Measurements from ENCODE around the gene GPR179. TPM values are rescaled to one million over a fixed set of nuclear protein-coding genes. Genes with fewer than 3 reads are reported as not detected.
A peak's percentile ranks its signal among the peaks of the same experiment; 100 is the strongest.

GPR179 gene
- polyA plus RNA-seq, 4 donors = 0.18 to 0.28 TPM; not detected in 2

GRCh38 chr17:38328620-38329019 is 15.1 kb downstream of the GPR179 start:
- H3K36me3 ChIP-seq (ENCODE audit: control insufficient read depth in 3 of 3, insufficient read depth in 2 of 3, low read depth in 1 of 3, low read length in 3 of 3) = peaks cover 0 to under 1% (median 0%) of the 10 kb centered on the region in 3 donors
- no peaks in the 10 kb centered on the region for H3K9me3 ChIP-seq (ENCODE audit: control insufficient read depth in 2 of 2, insufficient read depth in 1 of 2, low read depth in 1 of 2, low read length in 1 of 2)
- peaks cover 0 to 23% (median 0%) of the 10 kb centered on the region in 3 donors for H3K4me1 ChIP-seq (ENCODE audit: control insufficient read depth in 3 of 3, insufficient read depth in 2 of 3, low read depth in 1 of 3, low read length in 2 of 3)
- no peak overlapping the region for H3K27ac ChIP-seq (ENCODE audit: low read depth in 1 of 3, low read length in 2 of 3)
- H3K4me3 ChIP-seq (ENCODE audit: low read depth in 1 of 3, low read length in 3 of 3) = no peak overlapping the region
- FAIRE-seq (no peak), DNase-seq (no peak)
- no peaks in the 10 kb centered on the region for H3K27me3 ChIP-seq (ENCODE audit: control insufficient read depth in 3 of 3, insufficient read depth in 3 of 3, low read length in 3 of 3)
- 67 to 76% (median 74%) methylated on average over 7 of the region's 7 CpGs for WGBS, 3 donors

- Histone ChIP-seq H3K4me3 (ENCODE audit: low read depth in 1 of 3, low read length in 3 of 3) (no peak overlapping the region), H3K9me3 (ENCODE audit: control insufficient read depth in 2 of 2, insufficient read depth in 1 of 2, low read depth in 1 of 2, low read length in 1 of 2) (no peaks in the 10 kb centered on the region), H3K27ac (ENCODE audit: low read depth in 1 of 3, low read length in 2 of 3) (no peak overlapping the region), H3K36me3 (ENCODE audit: control insufficient read depth in 3 of 3, insufficient read depth in 2 of 3, low read depth in 1 of 3, low read length in 3 of 3) (peaks cover 0 to 5% (median 0%) of the 10 kb centered on the region in 3 donors), H3K27me3 (ENCODE audit: control insufficient read depth in 3 of 3, insufficient read depth in 3 of 3, low read length in 3 of 3) (no peaks in the 10 kb centered on the region), H3K4me1 (ENCODE audit: control insufficient read depth in 3 of 3, insufficient read depth in 2 of 3, low read depth in 1 of 3, low read length in 2 of 3) (peaks cover 0 to 23% (median 0%) of the 10 kb centered on the region in 3 donors)
- no peak for DNase-seq
- FAIRE-seq = no peak
- 50 to 68% (median 63%) methylated on average over 1 of the region's 1 CpG for WGBS, 3 donors
These were observed 15.8 kb downstream of the GPR179 start for GRCh38 chr17:38327936-38328335.

GRCh38 chr17:38326996-38327792 is 16.6 kb downstream of the GPR179 start:
- Histone ChIP-seq H3K9me3 (ENCODE audit: control insufficient read depth in 2 of 2, insufficient read depth in 1 of 2, low read depth in 1 of 2, low read length in 1 of 2) (no peaks in the 10 kb centered on the region), H3K4me3 (ENCODE audit: low read depth in 1 of 3, low read length in 3 of 3) (no peak overlapping the region), H3K27ac (ENCODE audit: low read depth in 1 of 3, low read length in 2 of 3) (no peak overlapping the region), H3K36me3 (ENCODE audit: control insufficient read depth in 3 of 3, insufficient read depth in 2 of 3, low read depth in 1 of 3, low read length in 3 of 3) (peaks cover 0 to 11% (median 0%) of the 10 kb centered on the region in 3 donors), H3K27me3 (ENCODE audit: control insufficient read depth in 3 of 3, insufficient read depth in 3 of 3, low read length in 3 of 3) (no peaks in the 10 kb centered on the region), H3K4me1 (ENCODE audit: control insufficient read depth in 3 of 3, insufficient read depth in 2 of 3, low read depth in 1 of 3, low read length in 2 of 3) (peaks cover 0 to 23% (median 0%) of the 10 kb centered on the region in 3 donors)
- WGBS, 3 donors = 77 to 81% (median 79%) methylated on average over 8 of the region's 8 CpGs
- no peak for FAIRE-seq
- no peak for DNase-seq

GRCh38 chr17:38325221-38325851 is 18.4 kb downstream of the GPR179 start:
- 25 to 36% (median 34%) methylated on average over 5 of the region's 5 CpGs for WGBS, 3 donors
- peak overlapping the region in 1 of 3 donors; percentile 52 for H3K27ac ChIP-seq (ENCODE audit: low read depth in 1 of 3, low read length in 2 of 3)
- FAIRE-seq = no peak
- H3K36me3 ChIP-seq (ENCODE audit: control insufficient read depth in 3 of 3, insufficient read depth in 2 of 3, low read depth in 1 of 3, low read length in 3 of 3) = peaks cover 1 to 25% (median 2%) of the 10 kb centered on the region in 3 donors
- no peaks in the 10 kb centered on the region for H3K27me3 ChIP-seq (ENCODE audit: control insufficient read depth in 3 of 3, insufficient read depth in 3 of 3, low read length in 3 of 3)
- H3K4me1 ChIP-seq (ENCODE audit: control insufficient read depth in 3 of 3, insufficient read depth in 2 of 3, low read depth in 1 of 3, low read length in 2 of 3) = peaks cover 0 to 23% (median 0%) of the 10 kb centered on the region in 3 donors
- H3K4me3 ChIP-seq (ENCODE audit: low read depth in 1 of 3, low read length in 3 of 3) = no peak overlapping the region
- H3K9me3 ChIP-seq (ENCODE audit: control insufficient read depth in 2 of 2, insufficient read depth in 1 of 2, low read depth in 1 of 2, low read length in 1 of 2) = no peaks in the 10 kb centered on the region
- DNase-seq = no peak

- FAIRE-seq = no peak
- Histone ChIP-seq H3K4me1 (ENCODE audit: control insufficient read depth in 3 of 3, insufficient read depth in 2 of 3, low read depth in 1 of 3, low read length in 2 of 3) (peaks cover 0 to 23% (median 0%) of the 10 kb centered on the region in 3 donors), H3K36me3 (ENCODE audit: control insufficient read depth in 3 of 3, insufficient read depth in 2 of 3, low read depth in 1 of 3, low read length in 3 of 3) (peaks cover 1 to 26% (median 2%) of the 10 kb centered on the region in 3 donors), H3K4me3 (ENCODE audit: low read depth in 1 of 3, low read length in 3 of 3) (no peak overlapping the region), H3K9me3 (ENCODE audit: control insufficient read depth in 2 of 2, insufficient read depth in 1 of 2, low read depth in 1 of 2, low read length in 1 of 2) (no peaks in the 10 kb centered on the region), H3K27ac (ENCODE audit: low read depth in 1 of 3, low read length in 2 of 3) (peak overlapping the region in 1 of 3 donors; percentile 52), H3K27me3 (ENCODE audit: control insufficient read depth in 3 of 3, insufficient read depth in 3 of 3, low read length in 3 of 3) (no peaks in the 10 kb centered on the region)
- DNase-seq = no peak
- 60 to 78% (median 77%) methylated on average over 2 of the region's 2 CpGs for WGBS, 3 donors
These were observed 19.0 kb downstream of the GPR179 start for GRCh38 chr17:38324772-38325171.

GRCh38 chr17:38324141-38324697 is 19.5 kb downstream of the GPR179 start:
- Histone ChIP-seq H3K27me3 (ENCODE audit: control insufficient read depth in 3 of 3, insufficient read depth in 3 of 3, low read length in 3 of 3) (no peaks in the 10 kb centered on the region), H3K27ac (ENCODE audit: low read depth in 1 of 3, low read length in 2 of 3) (peak overlapping the region in 1 of 3 donors; percentile 52), H3K4me3 (ENCODE audit: low read depth in 1 of 3, low read length in 3 of 3) (no peak overlapping the region), H3K9me3 (ENCODE audit: control insufficient read depth in 2 of 2, insufficient read depth in 1 of 2, low read depth in 1 of 2, low read length in 1 of 2) (no peaks in the 10 kb centered on the region), H3K36me3 (ENCODE audit: control insufficient read depth in 3 of 3, insufficient read depth in 2 of 3, low read depth in 1 of 3, low read length in 3 of 3) (peaks cover 1 to 29% (median 2%) of the 10 kb centered on the region in 3 donors), H3K4me1 (ENCODE audit: control insufficient read depth in 3 of 3, insufficient read depth in 2 of 3, low read depth in 1 of 3, low read length in 2 of 3) (peaks cover 0 to 23% (median 0%) of the 10 kb centered on the region in 3 donors)
- 36 to 54% (median 54%) methylated on average over 3 of the region's 3 CpGs for WGBS, 3 donors
- DNase-seq = peak in 1 of 2 donors; percentile 66
- FAIRE-seq = no peak

- 96 to 100% (median 98%) methylated on average over 1 of the region's 1 CpG for WGBS, 3 donors
- Histone ChIP-seq H3K4me3 (ENCODE audit: low read depth in 1 of 3, low read length in 3 of 3) (no peak overlapping the region), H3K36me3 (ENCODE audit: control insufficient read depth in 3 of 3, insufficient read depth in 2 of 3, low read depth in 1 of 3, low read length in 3 of 3) (peaks cover 1 to 31% (median 2%) of the 10 kb centered on the region in 3 donors), H3K27ac (ENCODE audit: low read depth in 1 of 3, low read length in 2 of 3) (no peak overlapping the region), H3K27me3 (ENCODE audit: control insufficient read depth in 3 of 3, insufficient read depth in 3 of 3, low read length in 3 of 3) (no peaks in the 10 kb centered on the region), H3K9me3 (ENCODE audit: control insufficient read depth in 2 of 2, insufficient read depth in 1 of 2, low read depth in 1 of 2, low read length in 1 of 2) (no peaks in the 10 kb centered on the region), H3K4me1 (ENCODE audit: control insufficient read depth in 3 of 3, insufficient read depth in 2 of 3, low read depth in 1 of 3, low read length in 2 of 3) (peaks cover 0 to 23% (median 0%) of the 10 kb centered on the region in 3 donors)
- no peak for FAIRE-seq
- no peak for DNase-seq
These were observed 20.9 kb downstream of the GPR179 start for GRCh38 chr17:38322897-38323296.

- Histone ChIP-seq H3K27ac (ENCODE audit: low read depth in 1 of 3, low read length in 2 of 3) (no peak overlapping the region), H3K36me3 (ENCODE audit: control insufficient read depth in 3 of 3, insufficient read depth in 2 of 3, low read depth in 1 of 3, low read length in 3 of 3) (peaks cover 1 to 31% (median 2%) of the 10 kb centered on the region in 3 donors), H3K9me3 (ENCODE audit: control insufficient read depth in 2 of 2, insufficient read depth in 1 of 2, low read depth in 1 of 2, low read length in 1 of 2) (no peaks in the 10 kb centered on the region), H3K4me1 (ENCODE audit: control insufficient read depth in 3 of 3, insufficient read depth in 2 of 3, low read depth in 1 of 3, low read length in 2 of 3) (peaks cover 0 to 23% (median 0%) of the 10 kb centered on the region in 3 donors), H3K4me3 (ENCODE audit: low read depth in 1 of 3, low read length in 3 of 3) (no peak overlapping the region), H3K27me3 (ENCODE audit: control insufficient read depth in 3 of 3, insufficient read depth in 3 of 3, low read length in 3 of 3) (no peaks in the 10 kb centered on the region)
- DNase-seq = peak; percentile 55 to 66
- FAIRE-seq = no peak
- WGBS, 3 donors = 25 to 44% (median 25%) methylated on average over 5 to 8 of the region's 8 CpGs
These were observed 21.5 kb downstream of the GPR179 start for GRCh38 chr17:38322156-38322779.

Data from small intestine (tissue), 7 donors.